CD4-positive, alpha-beta T cell treated with Interleukin-21 for 1 hour (primary cell): ENCODE results near the gene LTA.
A peak's percentile ranks its signal among the peaks of the same experiment; 100 is the strongest.
"Not testable (repeated sequence)": the region's sequence is repeated elsewhere in the genome, so short reads cannot be mapped to it uniquely, and the experiment has no call there.

ENCODE experiments used
- DNase-seq: peaks from one replicate; pipeline ENCODE4 v3.0.0-alpha.2; 2020

LTA gene

DNA sequence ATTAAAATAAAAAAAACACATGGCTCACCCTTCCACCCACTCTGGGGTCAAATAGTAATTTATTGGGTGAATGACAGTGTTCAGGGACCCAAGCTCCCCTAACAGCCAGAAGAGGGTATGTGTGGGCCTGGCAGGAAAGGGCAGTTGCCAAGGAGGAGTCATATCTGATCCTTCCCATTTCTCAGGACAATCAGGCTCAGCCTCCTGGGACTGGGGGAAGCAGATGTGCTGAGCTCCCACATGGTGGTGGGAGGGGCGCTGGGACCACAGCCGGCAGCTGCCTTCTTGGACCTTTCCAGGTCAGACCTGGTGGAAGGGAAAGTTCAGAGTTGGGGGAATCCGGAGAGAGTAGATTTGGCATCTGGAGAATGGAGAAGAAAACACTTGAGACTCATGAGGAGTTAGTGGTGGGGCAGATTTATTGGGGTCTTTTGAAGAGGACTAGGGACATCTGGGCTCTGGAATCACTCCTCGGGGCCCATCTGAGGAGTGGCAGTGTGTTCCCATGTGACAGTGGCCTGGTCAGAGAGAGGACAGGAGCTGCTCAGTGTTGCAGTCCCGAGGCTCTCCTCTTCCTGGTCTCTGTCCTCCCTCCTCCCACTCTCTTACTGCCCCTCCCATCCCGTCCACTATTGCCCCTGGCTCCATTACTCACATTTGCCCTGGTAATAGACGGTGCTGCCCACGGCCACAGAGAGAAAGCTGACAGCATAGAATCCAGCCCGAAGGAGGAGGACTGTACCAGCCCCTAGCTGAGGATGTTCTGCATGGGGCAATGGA, 17.0 kb downstream of the LTA start:
- DNase-seq, result no peak

DNA sequence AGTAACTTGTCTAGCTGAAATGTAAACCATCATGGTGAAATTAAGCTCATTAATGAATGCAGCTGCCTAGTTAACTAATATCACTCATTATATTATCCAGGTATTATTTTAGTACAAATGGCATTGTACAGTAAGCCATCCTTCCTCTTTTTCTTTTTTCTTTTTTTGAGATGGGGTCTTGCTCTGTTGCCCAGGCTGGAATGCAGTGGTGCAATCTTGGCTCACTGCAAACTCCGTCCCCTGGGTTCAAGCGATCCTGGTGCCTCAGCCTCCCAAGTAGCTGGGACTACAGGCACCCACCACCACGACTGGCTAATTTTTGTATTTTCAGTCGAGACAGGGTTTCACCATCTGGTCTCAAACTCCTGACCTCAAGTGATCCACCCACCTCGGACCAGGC, 18.6 kb downstream of the LTA start:
- DNase-seq, result not testable (repeated sequence)

DNA sequence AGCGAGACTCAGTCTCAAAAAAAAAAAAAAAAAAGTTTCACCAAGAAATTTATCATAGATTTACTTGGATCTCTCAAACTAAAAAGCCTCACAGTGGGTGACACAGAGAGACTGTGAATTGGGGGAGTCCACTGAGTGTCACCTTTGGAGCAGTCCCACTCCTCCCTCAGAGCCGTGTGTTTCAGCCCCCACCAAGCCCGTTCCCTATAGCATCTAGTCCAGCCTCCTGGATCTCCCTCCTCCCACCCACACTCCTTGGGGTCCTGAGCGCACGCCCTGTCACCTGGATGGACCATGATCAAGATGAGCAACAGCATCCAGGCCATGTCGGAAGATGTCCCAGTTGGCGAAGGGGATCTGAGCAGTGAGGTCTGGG, 20.3 kb downstream of the LTA start:
- DNase-seq, result no peak

DNA sequence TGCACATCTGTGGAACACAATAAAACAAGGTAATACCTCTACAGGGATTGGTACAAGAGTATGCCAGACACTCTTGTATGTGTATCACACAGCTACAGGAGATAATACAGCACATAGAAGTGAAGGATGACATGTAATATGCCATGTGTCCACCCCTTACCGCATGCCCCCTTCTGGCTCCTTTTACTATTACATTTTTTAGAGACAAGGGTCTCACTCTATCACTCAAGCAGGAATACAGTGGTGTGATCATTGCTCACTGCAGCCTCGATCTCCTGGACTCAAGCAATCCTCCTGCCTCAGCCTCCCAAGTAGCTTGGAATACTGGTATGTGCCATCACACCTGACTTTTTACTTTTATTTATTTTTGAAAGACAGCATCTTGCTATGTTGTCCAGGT, 24.9 kb downstream of the LTA start:
- DNase-seq, result peak; percentile 85

DNA sequence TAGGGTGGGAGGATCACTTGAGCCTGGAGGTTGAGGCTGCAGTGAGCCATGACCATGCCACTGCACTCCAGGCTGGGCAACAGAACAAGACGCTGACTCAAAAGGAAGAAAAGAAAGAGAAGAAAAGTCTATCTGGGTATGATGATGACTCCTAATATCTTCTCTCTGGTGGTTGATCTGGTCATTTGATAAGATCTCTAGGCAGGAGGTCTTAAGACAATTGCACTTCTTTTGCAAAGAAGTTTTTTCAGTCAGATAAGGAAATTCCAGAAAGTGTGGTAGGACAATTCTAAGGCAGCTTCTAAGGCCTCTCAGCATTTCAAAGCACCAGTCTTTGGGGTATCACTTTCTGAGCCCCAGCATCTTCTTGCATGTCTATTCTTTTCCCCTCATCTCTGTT, 35.2 kb downstream of the LTA start:
- no peak for DNase-seq

DNA sequence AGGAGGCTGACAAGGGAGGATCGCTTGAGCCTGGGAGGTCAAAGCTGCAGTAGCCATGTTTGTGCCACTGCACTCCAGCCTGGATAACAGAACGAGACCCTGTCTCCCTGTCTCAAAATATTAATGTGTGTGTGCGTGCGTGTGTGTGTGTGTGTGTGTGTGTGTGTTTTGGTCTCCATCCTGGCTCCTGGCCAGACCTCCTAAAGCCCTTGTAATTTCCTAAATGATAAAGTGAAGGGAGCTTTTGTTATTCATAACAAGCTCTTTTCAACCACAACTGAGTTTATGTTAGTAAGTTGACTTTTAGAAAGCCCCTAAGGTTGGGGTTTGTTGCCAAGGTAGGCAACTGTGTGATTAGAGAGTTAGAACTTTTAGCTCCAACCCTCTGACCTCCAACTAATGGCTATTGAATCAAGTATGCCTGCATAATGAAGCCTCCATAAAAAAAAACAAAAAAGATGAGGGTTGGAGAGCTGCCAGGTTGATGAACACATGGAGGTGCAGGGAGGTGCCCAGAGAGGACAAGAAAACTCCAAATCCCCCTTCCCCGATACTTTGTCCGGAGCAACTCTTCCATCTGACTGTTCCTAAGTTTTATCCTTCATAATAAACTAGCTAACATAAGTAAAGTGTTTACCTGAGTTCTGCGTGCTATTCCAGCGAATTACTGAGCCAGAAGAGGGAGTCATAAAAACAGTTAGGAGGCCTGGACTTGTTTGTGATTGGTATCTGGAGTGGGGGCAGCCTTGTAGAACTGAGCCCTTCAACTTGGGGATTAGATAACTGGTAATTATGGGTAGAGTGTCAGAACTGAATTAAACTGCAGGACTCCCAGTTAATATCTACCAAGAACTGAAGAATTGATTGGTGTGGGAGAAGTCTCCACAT, 37.7 kb downstream of the LTA start:
- no peak for DNase-seq

DNA sequence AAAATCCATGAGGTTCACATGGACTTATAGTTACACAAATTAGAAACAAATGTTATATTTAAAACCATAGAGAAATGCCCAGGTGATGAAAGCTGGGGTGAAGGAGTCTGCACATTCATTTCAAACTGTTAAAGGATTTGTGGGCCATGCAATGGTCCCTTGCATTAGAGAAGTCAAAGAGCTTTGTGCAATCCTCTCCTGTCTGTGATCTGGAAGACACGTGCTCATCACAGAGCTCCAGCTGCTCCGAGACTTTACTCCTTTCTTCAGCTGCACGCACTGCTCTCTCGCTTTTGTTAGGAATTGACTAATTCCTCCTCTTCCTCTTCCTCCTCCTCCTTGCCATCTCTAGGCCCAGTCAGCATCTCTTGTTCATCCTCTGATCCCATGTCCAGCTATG, 38.9 kb downstream of the LTA start:
- DNase-seq, result no peak

DNA sequence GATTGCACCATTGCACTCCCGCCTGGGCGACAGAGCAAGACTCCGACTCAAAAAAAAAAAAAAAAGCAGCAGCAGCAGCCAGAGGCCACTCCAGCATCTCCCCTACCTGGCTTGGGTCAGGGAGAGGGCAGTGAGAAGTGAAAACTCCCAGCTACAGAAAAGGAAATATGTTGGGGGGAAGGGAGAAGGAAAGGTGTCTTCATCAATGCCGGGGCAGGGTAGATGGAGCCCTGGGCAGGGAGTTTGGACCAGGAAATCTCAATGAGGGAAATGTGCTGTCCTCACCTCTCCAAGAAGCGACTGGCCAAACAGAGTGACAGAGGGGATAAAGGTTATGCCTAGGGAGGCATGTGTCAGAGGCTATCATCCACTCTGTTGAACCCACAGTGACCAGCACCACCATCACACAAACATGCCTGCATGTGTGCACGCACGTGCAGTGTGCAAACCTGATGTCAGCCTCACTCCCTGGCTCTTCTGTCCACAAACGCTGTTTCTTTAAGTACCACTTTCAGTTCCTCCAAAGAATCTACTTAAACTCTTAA, 42.1 kb downstream of the LTA start:
- DNase-seq, result no peak

DNA sequence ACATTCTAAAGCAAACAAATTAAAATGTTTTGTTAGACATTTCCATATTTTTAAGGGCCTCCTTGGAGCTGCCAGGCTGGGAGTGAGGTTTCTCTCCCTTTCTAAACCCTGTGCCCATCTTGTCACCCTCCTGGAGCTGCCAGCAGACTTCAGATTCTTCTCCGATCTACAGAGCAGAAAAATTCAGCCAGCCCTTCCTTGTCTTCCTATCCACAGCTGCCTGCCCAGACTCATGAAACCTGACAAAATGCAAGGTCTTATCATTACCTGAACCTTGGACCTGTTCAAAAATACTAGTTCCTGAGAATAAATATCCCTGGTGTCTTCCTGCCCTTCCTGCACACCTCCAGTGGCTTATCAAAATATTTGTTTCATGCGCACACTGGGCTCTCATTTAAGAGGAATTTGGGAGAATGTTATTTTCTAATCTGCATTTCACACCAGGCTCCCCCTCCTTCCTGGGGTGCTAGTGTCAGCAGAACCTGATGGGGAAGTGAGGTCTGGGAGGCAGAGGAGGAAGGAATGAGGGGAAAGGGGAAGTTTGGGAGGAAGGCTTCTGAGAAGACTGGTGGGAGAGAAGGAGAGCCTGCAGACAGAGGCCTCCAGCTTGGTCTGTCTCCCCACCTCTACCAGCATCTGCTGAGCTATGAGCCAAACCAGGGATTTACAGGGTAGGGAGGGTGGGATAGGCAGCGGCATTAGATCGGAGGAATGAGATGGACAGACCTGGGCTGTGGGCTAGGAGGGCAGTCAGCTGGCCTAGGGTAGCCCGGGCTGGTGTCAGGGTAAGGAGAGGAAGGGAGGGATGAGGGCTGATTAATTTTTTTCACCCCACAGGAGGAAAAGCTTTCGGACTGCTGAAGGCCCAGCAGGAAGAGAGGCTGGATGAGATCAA, 42.8 kb downstream of the LTA start, which contains the start of gene AIF1:
AIF1 (plus strand) TSS at position 551 of the 895 bp plus-strand sequence; CDS start at position 647, 96 bp downstream.
- no peak for DNase-seq

DNA sequence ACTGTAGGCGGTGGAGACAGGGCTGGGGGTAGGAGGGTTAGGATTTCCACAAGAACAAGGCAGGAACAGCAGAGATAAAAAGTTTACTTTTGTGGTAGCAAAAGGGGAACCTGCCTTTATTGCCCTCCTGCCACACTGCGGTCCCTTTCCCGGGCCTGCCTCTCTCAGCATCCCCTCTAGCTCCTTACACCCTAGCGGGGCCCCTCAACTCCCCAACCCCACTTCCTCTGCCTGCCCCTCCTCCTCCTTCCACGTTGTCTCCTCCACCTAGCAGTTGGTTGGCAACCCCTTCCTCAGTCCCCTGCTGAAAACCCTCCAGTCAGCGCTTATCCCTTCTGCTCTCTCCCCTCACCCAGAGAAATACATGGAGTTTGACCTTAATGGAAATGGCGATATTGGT, 43.7 kb downstream of the LTA start:
- DNase-seq, result peak; percentile 23

DNA sequence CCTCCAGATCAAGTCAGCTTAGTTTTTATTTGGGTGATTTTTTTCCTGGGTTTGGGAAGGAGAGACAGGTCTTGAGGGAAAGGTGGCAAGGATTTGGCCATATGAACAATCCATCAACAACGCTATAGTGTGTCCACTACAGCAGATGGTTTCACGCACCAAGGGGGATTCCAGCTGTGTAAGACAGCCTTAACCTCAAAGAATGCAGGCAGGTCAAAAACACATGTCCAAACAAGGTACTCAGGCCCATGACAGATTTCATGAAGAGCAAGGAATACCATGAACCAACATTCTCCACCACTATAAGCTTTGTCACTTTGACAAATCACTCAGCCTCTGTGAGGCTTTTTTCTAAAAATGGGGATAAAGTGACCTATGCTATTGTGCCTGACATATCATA, 44.9 kb downstream of the LTA start:
- no peak for DNase-seq

DNA sequence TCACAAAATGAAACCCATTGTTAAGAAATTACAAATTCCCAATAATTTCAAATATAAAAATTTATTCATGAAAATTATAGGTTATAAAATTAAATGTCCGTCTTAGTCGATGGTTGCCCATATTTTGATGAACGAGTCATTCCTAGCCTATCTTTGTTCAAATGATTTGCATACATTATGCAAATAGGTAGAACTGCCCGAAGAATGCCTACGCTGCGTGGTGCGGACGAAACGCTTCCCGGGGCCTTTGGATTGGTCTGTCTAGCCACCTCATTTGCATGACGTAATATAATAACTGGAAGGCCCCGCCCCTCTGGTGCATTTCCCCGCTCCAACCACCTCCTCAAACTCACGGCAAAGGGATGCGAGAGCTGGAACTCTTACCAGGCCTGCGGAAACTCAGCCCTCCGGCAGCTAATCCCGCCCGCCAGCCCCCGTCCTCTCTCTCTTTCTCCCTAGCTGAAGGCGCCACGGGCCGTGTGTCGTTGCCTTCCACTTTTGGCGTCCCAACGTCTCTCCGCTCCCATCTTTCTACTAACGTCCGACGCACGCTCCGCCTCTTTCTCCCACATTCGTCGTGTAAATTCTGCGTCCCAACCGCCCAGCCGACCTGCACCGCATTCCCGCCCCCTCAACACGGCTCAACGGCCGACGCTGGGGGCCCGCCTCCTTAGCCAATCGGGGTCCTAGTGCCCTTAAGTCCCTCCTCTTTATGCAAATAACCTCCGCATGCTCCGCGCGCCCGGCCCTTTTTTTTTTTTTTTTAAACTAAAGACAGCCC, 47.9 kb downstream of the LTA start:
- peak; percentile 98 for DNase-seq

DNA sequence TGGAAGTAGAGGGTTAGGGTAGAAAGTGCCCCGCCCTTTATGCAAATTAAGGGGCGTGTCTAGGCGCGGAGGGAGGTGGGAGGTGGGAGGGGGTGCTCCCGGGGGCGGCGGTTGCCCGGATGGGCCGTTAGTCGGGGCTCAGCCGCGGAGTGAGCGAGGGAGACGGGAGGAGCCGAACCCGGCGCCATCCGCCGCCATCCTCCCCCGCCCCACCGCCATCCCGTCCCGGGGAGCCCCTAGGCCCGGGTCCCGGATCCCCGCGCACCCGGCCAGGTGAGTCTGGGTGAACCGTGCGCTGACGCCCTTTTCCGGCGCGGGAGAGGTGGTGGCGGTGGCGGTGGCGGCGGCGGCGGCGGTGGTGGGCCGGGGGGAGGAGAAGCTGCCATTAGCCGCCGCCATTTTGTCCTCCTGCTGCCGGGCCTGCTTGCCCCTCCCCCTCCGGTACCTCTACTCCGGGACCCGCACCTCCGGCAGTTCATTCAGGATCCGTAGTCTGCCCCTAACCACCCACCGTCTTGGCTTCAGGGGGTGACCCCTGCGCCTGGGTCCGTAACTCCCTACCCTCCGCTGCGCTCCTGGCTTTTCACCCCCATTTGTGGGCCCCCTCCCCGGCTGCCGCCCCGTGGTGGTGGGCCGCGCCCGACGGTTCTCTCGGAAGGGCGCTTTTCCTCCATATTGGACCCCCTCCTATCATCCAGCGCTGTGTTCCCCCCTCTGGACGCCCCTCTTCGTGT, 48.7 kb downstream of the LTA start, which contains the start of gene PRRC2A:
PRRC2A (plus strand) TSS at position 130 of the 734 bp plus-strand sequence. CDS start 2,075 bp downstream, outside the sequence.
- DNase-seq, result no peak

DNA sequence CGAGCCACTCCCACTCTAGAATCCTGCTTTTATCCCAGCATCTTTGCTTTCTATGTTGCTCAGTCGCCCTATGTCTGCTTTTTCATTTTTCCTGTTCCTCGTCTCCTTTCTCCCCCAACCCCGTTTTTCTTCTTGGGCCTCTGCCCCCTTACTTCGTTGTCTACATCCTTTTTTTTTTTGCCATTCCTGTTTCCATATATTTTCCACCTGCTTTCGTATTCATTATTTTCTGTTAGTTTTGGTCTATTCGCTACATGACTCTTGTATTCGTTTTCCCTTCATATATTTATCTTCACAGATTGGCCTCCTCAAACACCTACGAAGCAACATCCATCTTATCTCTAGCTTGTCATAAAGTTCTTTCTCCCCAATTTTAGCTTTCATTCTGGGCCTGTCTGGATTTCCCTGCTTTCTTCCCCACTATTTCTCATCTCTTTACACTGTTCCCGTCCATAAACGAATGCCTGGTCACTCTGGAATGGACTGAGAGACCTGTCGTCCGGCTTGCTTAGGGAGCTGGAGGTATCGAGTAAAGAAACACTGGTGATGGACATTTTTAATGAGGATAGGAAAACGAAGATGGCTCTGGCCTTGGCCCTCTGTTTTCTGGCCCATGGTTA, 49.3 kb downstream of the LTA start:
- no peak for DNase-seq

DNA sequence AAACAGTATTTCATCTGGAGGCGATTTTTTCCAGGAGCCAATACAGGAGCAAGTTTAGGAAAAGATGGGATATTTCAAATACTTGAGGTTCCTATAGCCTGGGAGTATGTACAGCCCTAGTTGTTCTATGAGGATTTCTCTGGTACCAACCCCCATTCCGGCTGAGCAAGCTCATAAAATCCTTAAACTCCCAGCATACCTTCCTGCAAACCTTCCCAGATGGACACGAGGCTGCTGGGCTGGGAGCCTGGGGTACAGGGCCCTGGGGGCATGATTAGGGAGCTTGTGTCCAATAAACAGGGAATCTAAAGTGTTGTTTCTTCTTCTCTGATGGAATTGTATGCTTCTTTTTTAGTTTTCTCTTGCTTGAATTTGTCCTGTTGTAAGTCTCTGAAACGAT, 49.9 kb downstream of the LTA start:
- no peak for DNase-seq

DNA sequence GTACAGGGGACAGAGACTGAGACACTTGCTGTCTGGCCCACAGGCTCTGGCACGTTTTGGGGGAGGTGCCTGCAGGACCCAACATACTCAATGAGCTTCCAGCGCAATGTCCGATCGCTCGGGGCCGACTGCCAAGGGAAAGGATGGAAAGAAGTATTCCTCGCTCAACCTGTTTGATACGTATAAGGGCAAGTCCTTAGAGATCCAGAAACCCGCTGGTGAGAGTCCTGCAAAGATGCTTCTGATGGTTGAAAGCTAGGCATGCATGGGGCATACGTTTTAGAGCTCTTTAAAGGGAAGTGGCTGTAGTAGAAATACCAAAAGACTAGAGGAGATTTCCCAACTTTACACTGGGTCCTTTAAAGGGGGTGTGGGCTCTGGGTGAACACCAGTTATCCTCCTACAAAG, 50.6 kb downstream of the LTA start:
- no peak for DNase-seq
